ENCODE results near the gene KIAA1191. TPM values are rescaled to one million over a fixed set of nuclear protein-coding genes. Genes with fewer than 3 reads are reported as not detected.
A peak's percentile ranks its signal among the peaks of the same experiment; 100 is the strongest.
"Not testable (repeated sequence)": the region's sequence is repeated elsewhere in the genome, so short reads cannot be mapped to it uniquely, and the experiment has no call there.

KIAA1191 gene
- total RNA-seq, 2 donors from 2014 or later: 54.2 to 78.0 TPM

- ATAC-seq (replicated peaks): no peak
- Mint-ChIP-seq H3K36me3 (ENCODE audit: low read depth) (peaks cover 32% of the 10 kb centered on the region), H3K9me3 (peaks cover 7% of the 10 kb centered on the region), H3K27ac (no peak overlapping the region), H3K4me1 (no peaks in the 10 kb centered on the region), H3K4me3 (no peak overlapping the region), H3K27me3 (no peaks in the 10 kb centered on the region)
Measured at GRCh38 chr5:176334031-176334770, 27.4 kb downstream of the KIAA1191 start.

GRCh38 chr5:176320577-176320976 is 41.0 kb downstream of the KIAA1191 start:
- no peak overlapping the region for H3K27ac Mint-ChIP-seq
- H3K9me3 Mint-ChIP-seq: no peaks in the 10 kb centered on the region
- peaks cover 62% of the 10 kb centered on the region for H3K36me3 Mint-ChIP-seq (ENCODE audit: low read depth)
- no peaks in the 10 kb centered on the region for H3K27me3 Mint-ChIP-seq
- H3K4me3 Mint-ChIP-seq: no peak overlapping the region
- ATAC-seq (replicated peaks): no peak
- no peaks in the 10 kb centered on the region for H3K4me1 Mint-ChIP-seq

GRCh38 chr5:176319827-176320554 is 41.6 kb downstream of the KIAA1191 start:
- no peaks in the 10 kb centered on the region for H3K4me1 Mint-ChIP-seq
- ATAC-seq (replicated peaks): no peak
- H3K36me3 Mint-ChIP-seq (ENCODE audit: low read depth): peaks cover 61% of the 10 kb centered on the region
- H3K4me3 Mint-ChIP-seq: no peak overlapping the region
- H3K9me3 Mint-ChIP-seq: no peaks in the 10 kb centered on the region
- H3K27ac Mint-ChIP-seq: peak overlapping the region; percentile 56
- no peaks in the 10 kb centered on the region for H3K27me3 Mint-ChIP-seq

- no peak for ATAC-seq (replicated peaks)
- Mint-ChIP-seq H3K4me3 (no peak overlapping the region), H3K27me3 (no peaks in the 10 kb centered on the region), H3K4me1 (no peaks in the 10 kb centered on the region), H3K36me3 (ENCODE audit: low read depth) (peaks cover 62% of the 10 kb centered on the region), H3K9me3 (no peaks in the 10 kb centered on the region), H3K27ac (peak overlapping the region; percentile 19)
Measured at GRCh38 chr5:176317534-176318374, 43.8 kb downstream of the KIAA1191 start.

GRCh38 chr5:176305356-176305755 is 56.2 kb downstream of the KIAA1191 start:
- not testable (repeated sequence) for H3K9me3 Mint-ChIP-seq; ATAC-seq (replicated peaks); H3K27ac Mint-ChIP-seq; H3K4me3 Mint-ChIP-seq; H3K27me3 Mint-ChIP-seq; H3K4me1 Mint-ChIP-seq
- H3K36me3 Mint-ChIP-seq (ENCODE audit: low read depth): peaks cover 42% of the 10 kb centered on the region

Other genes starting within 250 kb of the KIAA1191 start
- 10 to 100 TPM; 17.9 to 28.5 TPM for gene SIMC1, start 123.3 kb downstream of the KIAA1191 start, total RNA-seq
- gene ARL10, start 3.7 kb upstream of the KIAA1191 start, total RNA-seq: 10 to 100 TPM in 1 of 2 donors, 1 to 10 TPM in 1; 8.7 to 17.3 TPM
- gene NOP16, start 26.8 kb upstream of the KIAA1191 start, total RNA-seq: 10 to 100 TPM; 37.6 to 99.0 TPM
- gene HIGD2A, start 27.0 kb upstream of the KIAA1191 start, total RNA-seq: 100 to 1,000 TPM; 114 to 120 TPM
- gene CLTB, start 54.8 kb upstream of the KIAA1191 start, total RNA-seq: 10 to 100 TPM; 22.9 to 56.9 TPM
- gene FAF2, start 86.6 kb upstream of the KIAA1191 start, total RNA-seq: 10 to 100 TPM; 41.1 to 41.3 TPM
- gene RNF44, start 175.6 kb upstream of the KIAA1191 start, total RNA-seq: 10 to 100 TPM; 85.3 to 88.1 TPM
- under 1 TPM; 0.50 to 0.69 TPM for gene CDHR2, start 187.6 kb upstream of the KIAA1191 start, total RNA-seq
- gene GPRIN1, start 248.4 kb upstream of the KIAA1191 start, total RNA-seq: 1 to 10 TPM; 4.8 to 8.9 TPM

Data from activated T-helper 17 cell treated with anti-CD3 and anti-CD28 coated beads, Interleukin-2, amount 50 U/mL, for 72 hours (primary cell).